Hepatocyte (in vitro differentiated cells): ENCODE measurements around the gene KLK10. TPM values are rescaled to one million over a fixed set of nuclear protein-coding genes. Genes with fewer than 3 reads are reported as not detected.

Experiments
- DNase-seq: peaks from one replicate; pipeline ENCODE4 v3.0.0-alpha.2; 2016; ENCODE audit warnings: low spot score
- H2AFZ ChIP-seq: fragments of 200-600 bp; sonication (generic); 2 replicates; pipeline ENCODE4 v1.6.0; 2016; ENCODE audit warnings: antibody characterized with exemption, mild to moderate bottlenecking
- H3K27ac ChIP-seq: fragments of 200-600 bp; sonication (generic); 2 replicates; pipeline ENCODE4 v1.5.1; 2016; ENCODE audit warnings: mild to moderate bottlenecking
- H3K27me3 ChIP-seq: fragments of 200-600 bp; sonication (generic); 2 replicates; pipeline ENCODE4 v1.6.1; 2016
- H3K36me3 ChIP-seq: fragments of 200-600 bp; sonication (generic); replicated peaks from 2 replicates; pipeline ENCODE4 v1.5.1; 2016; ENCODE audit warnings: low read depth; ENCODE audit not compliant: insufficient read depth
- H3K4me1 ChIP-seq: fragments of 200-600 bp; sonication (generic); 2 replicates; pipeline ENCODE4 v1.5.1; 2016; ENCODE audit warnings: mild to moderate bottlenecking, moderate library complexity; ENCODE audit not compliant: insufficient read depth
- H3K4me2 ChIP-seq: fragments of 200-600 bp; sonication (generic); 2 replicates; pipeline ENCODE4 v1.6.0; 2016
- H3K4me3 ChIP-seq: fragments of 200-600 bp; sonication (generic); 2 replicates; pipeline ENCODE4 v1.5.1; 2016; ENCODE audit warnings: mild to moderate bottlenecking
- H3K79me2 ChIP-seq: fragments of 200-600 bp; sonication (generic); 2 replicates; pipeline ENCODE4 v1.6.0; 2017; ENCODE audit warnings: mild to moderate bottlenecking
- H3K9me2 ChIP-seq: fragments of 200-600 bp; sonication (generic); replicated peaks from 2 replicates; pipeline ENCODE4 v1.6.0; 2017; ENCODE audit warnings: mild to moderate bottlenecking; ENCODE audit not compliant: insufficient read depth
- H3K9me3 ChIP-seq: fragments of 200-600 bp; sonication (generic); 2 replicates; pipeline ENCODE4 v1.5.1; 2016; ENCODE audit warnings: low read depth, mild to moderate bottlenecking
- H4K20me1 ChIP-seq: fragments of 200-600 bp; sonication (generic); 2 replicates; pipeline ENCODE4 v1.6.0; 2016; ENCODE audit warnings: mild to moderate bottlenecking; ENCODE audit not compliant: insufficient read depth, poor library complexity, severe bottlenecking
- EZH2 ChIP-seq: fragments of 200-600 bp; sonication (generic); IDR thresholded peaks from 2 replicates; pipeline ENCODE4 v1.6.1; 2016; ENCODE audit warnings: antibody characterized with exemption, mild to moderate bottlenecking, borderline replicate concordance
- EZH2phosphoT487 ChIP-seq: fragments of 200-600 bp; sonication (generic); IDR thresholded peaks from one replicate; pipeline ENCODE4 v1.6.1; 2018; ENCODE audit warnings: antibody characterized with exemption, mild to moderate bottlenecking, low read depth, moderate library complexity; ENCODE audit not compliant: unreplicated experiment, severe bottlenecking
- whole genome bisulfite sequencing: methylation state at CpG from one replicate; pipeline ENCODE4 v1.1.6; 2016; ENCODE audit warnings: low lambda C conversion rate; ENCODE audit errors: missing lambda C conversion rate; 5-methylcytosine and 5-hydroxymethylcytosine counted together
- polyA plus RNA-seq: library from polyadenylated mRNA; unstranded; fragments of >200 nt; fragmentation: Nextera tagmentation; extraction: Ambion mirVana; gene quantifications from 2 replicates; pipeline ENCODE4 v1.2.1, GENCODE V29; 2016
- total RNA-seq: library from RNA; depleted of rRNA; stranded (reverse); fragments of >200 nt; gene quantifications from 2 replicates; pipeline ENCODE4 v1.2.3, GENCODE V29; 2014
- TF ChIP-seq, protein P1 (sequence below): fragments of 200-600 bp; sonication (generic); IDR thresholded peaks from 2 replicates; pipeline ENCODE4 v1.5.1; 2016; ENCODE audit warnings: antibody characterized with exemption, mild to moderate bottlenecking; ENCODE audit not compliant: poor library complexity

Gene KLK10
- total and polyA plus RNA-seq, 2 experiments from 2014 or later: 0.10 to 1.3 TPM

DNA sequence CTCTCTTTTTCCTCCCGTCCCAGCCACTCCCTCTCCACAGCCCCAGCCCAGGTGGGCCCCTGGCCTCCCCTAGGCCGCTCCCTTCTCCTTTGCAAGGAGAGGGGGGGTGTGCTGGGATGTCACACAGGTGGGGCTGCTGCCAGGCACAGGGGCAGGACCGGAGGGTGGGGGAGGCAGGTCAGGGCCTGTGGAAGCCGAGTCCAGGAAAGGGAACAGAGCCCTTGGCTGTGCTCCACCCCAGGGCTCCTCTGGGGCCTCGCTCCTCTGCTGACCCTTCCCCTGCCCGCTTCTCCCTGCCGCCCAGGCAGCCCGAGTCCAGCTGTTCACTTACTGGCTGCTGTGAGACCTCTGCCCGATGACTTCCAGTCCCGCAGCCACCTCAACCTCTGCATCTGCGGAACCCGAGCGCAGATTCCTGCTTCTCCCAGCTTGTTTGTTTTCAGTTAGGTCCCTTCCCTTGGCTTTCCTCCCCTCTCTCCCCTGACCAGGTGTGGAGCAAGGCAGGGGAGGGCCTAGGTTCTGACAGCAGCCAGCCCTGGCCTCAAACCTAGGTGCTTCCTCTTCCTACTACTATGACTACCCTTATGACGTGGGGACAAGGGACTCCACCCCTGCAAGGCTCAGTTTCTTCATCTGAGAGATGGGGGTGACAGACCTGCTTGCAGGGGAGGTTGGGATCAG, 7.8 kb upstream of the KLK10 start:
- TF ChIP-seq EZH2 (no peak), EZH2phosphoT487 (no peak)
- TF ChIP-seq, protein P1, sequence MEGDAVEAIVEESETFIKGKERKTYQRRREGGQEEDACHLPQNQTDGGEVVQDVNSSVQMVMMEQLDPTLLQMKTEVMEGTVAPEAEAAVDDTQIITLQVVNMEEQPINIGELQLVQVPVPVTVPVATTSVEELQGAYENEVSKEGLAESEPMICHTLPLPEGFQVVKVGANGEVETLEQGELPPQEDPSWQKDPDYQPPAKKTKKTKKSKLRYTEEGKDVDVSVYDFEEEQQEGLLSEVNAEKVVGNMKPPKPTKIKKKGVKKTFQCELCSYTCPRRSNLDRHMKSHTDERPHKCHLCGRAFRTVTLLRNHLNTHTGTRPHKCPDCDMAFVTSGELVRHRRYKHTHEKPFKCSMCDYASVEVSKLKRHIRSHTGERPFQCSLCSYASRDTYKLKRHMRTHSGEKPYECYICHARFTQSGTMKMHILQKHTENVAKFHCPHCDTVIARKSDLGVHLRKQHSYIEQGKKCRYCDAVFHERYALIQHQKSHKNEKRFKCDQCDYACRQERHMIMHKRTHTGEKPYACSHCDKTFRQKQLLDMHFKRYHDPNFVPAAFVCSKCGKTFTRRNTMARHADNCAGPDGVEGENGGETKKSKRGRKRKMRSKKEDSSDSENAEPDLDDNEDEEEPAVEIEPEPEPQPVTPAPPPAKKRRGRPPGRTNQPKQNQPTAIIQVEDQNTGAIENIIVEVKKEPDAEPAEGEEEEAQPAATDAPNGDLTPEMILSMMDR: no peak
- Histone ChIP-seq H3K79me2 (no peaks in the 10 kb centered on the region), H3K9me3 (no peaks in the 10 kb centered on the region), H3K9me2 (no peaks in the 10 kb centered on the region), H3K36me3 (no peaks in the 10 kb centered on the region), H3K4me1 (no peaks in the 10 kb centered on the region), H2AFZ (no peak overlapping the region), H3K4me3 (no peak overlapping the region), H3K4me2 (no peak overlapping the region), H3K27me3 (peaks cover 2% of the 10 kb centered on the region), H4K20me1 (no peaks in the 10 kb centered on the region), H3K27ac (no peak overlapping the region)
- DNase-seq: no peak
- 61% methylated on average over 14 of the region's 14 CpGs for WGBS

DNA sequence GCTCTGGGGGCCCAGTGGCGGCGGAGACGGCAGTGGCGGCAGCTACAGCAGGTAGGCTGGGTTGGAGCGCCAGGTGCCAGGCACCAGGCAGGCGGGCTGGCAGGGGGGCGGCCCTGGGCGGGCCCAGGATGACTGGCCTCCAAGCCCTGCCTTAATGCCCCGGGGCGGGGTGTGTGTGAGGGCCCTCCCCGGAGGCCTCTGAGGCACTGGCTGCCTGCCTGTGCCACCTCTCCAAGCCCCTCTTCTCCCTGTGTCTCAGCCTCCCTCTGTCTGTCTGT, 7.0 kb upstream of the KLK10 start, which contains the start of gene KLK11:
KLK11 (minus strand) TSS at position 63 of the 278 bp plus-strand sequence. CDS start 985 bp downstream, outside the sequence.
- Histone ChIP-seq H3K27ac (no peak within 1 kb of the TSS), H2AFZ (no peak within 1 kb of the TSS), H3K4me2 (no peak within 1 kb of the TSS), H3K27me3 (peaks cover 2% of the 10 kb centered on the region), H3K36me3 (no peaks in the 10 kb centered on the region), H3K4me3 (no peak within 1 kb of the TSS), H3K9me3 (no peaks in the 10 kb centered on the region), H3K4me1 (no peaks in the 10 kb centered on the region), H3K79me2 (no peaks in the 10 kb centered on the region), H4K20me1 (no peaks in the 10 kb centered on the region), H3K9me2 (no peaks in the 10 kb centered on the region)
- no peak for DNase-seq
- no peak for TF ChIP-seq EZH2phosphoT487
- 71% methylated on average over 2 of the region's 11 CpGs for WGBS

DNA sequence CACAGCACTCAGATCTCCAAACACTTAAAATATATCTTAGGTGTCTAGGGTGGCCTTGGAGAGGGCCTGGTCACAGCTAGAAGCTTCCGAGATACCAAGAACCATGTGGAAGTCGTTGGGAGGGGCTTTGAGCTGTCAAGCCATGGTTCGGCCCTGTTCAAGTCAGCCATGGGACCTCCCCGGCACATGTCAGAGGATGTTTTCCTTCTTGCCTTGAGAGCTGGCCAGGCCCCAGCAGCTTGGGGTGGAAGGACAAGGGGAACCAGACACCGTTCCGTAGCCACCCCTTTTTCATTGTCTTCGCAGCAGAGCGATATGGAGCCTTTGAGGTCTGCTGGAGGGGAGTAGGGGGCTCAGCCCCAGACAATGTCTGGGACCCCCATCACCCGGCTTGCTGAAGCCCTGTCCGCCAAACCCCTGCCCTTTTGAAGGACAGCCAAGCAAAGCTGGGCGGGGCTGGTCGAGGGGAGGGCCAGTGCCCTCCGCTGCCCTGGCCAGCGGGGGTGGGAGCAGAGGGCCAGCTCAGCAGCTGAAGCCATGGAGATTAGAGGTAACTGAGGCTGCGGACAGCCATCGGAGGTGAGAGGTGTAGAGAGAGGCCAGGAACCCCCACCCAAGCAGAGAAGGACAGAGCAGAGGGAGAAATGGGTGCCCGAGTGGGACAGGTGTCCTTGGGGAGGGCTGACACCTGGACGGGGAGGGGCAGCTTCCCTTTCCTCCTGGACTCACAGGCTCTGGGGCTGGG, 6.5 kb upstream of the KLK10 start:
- Histone ChIP-seq H3K27me3 (peaks cover 2% of the 10 kb centered on the region), H2AFZ (no peak overlapping the region), H3K27ac (no peak overlapping the region), H3K79me2 (no peaks in the 10 kb centered on the region), H3K36me3 (no peaks in the 10 kb centered on the region), H3K9me2 (no peaks in the 10 kb centered on the region), H3K4me3 (no peak overlapping the region), H3K4me1 (no peaks in the 10 kb centered on the region), H3K9me3 (no peaks in the 10 kb centered on the region), H3K4me2 (no peak overlapping the region), H4K20me1 (no peaks in the 10 kb centered on the region)
- 85% methylated on average over 17 of the region's 18 CpGs for WGBS
- DNase-seq: no peak
- TF ChIP-seq EZH2: no peak
- TF ChIP-seq, protein P1: no peak
- no peak for TF ChIP-seq EZH2phosphoT487

DNA sequence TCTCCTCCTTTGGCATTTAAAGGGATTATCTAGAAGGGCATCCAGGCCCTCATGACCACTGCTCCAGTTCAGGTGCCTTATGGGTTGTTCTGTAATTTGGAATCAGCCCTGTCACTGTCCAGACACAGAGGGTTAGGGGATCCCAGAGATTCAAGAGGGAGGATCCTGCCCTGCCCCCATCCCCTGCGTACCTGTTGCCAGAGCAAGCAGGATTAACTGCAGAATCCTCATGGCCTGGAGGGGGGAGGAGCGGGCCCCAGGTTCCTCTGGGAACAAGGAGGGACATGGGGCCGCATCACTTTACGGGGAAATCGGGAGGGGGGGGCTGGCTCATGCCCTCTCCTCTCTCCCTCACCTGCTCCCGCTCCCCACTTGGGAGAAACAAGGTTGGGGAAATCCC, 5.9 kb upstream of the KLK10 start:
- Histone ChIP-seq H3K27me3 (peaks cover 2% of the 10 kb centered on the region), H3K79me2 (no peaks in the 10 kb centered on the region), H3K9me3 (no peaks in the 10 kb centered on the region), H3K36me3 (no peaks in the 10 kb centered on the region), H4K20me1 (no peaks in the 10 kb centered on the region), H2AFZ (no peak overlapping the region), H3K9me2 (no peaks in the 10 kb centered on the region), H3K4me2 (no peak overlapping the region), H3K4me1 (no peaks in the 10 kb centered on the region), H3K27ac (no peak overlapping the region), H3K4me3 (no peak overlapping the region)
- no peak for DNase-seq
- TF ChIP-seq EZH2phosphoT487 (no peak), EZH2 (no peak)
- 90% methylated on average over 6 of the region's 6 CpGs for WGBS
